ENCODE results near the gene ZNF219. TPM values are rescaled to one million over a fixed set of nuclear protein-coding genes. Genes with fewer than 3 reads are reported as not detected.
A peak's percentile ranks its signal among the peaks of the same experiment; 100 is the strongest.

Gene ZNF219
- total RNA-seq, 1 donor from 2014 or later: 31.9 TPM

GRCh38 chr14:21087294-21088091 lies 11.0 kb downstream of the ZNF219 start:
- Histone ChIP-seq H3K4me2 (ENCODE audit: low read length) (peak overlapping the region; percentile 31), H3K36me3 (ENCODE audit: insufficient read depth, low read length) (peaks cover 38% of the 10 kb centered on the region), H2AFZ (ENCODE audit: low read depth, low read length) (no peak overlapping the region), H4K20me1 (ENCODE audit: insufficient read depth, low read length) (peaks cover 44% of the 10 kb centered on the region), H3K4me3 (ENCODE audit: insufficient read depth, low read depth, low read length) (no peak overlapping the region), H3K27ac (ENCODE audit: low read depth, low read length) (peak overlapping the region; percentile 89), H3K27me3 (ENCODE audit: insufficient read depth, low read length) (no peaks in the 10 kb centered on the region), H3K9ac (ENCODE audit: low read length) (peak overlapping the region; percentile 68), H3K9me3 (ENCODE audit: insufficient read depth, low read depth, low read length) (no peaks in the 10 kb centered on the region), H3K4me1 (ENCODE audit: insufficient read depth, low read length) (peaks cover 28% of the 10 kb centered on the region), H3K79me2 (ENCODE audit: insufficient read depth, low read length) (no peaks in the 10 kb centered on the region)
- Mint-ChIP-seq H3K27ac (ENCODE audit: unreplicated experiment) (peak overlapping the region; percentile 92), H3K27me3 (ENCODE audit: low read depth, unreplicated experiment) (no peaks in the 10 kb centered on the region), H3K9me3 (ENCODE audit: unreplicated experiment) (no peaks in the 10 kb centered on the region), H3K4me1 (ENCODE audit: low read depth, unreplicated experiment) (peaks cover 36% of the 10 kb centered on the region), H3K4me3 (ENCODE audit: unreplicated experiment) (no peak overlapping the region), H3K36me3 (ENCODE audit: low read depth, unreplicated experiment) (peaks cover 37% of the 10 kb centered on the region)
- FAIRE-seq (peak; percentile 90), DNase-seq (ENCODE audit: low read depth) (peak; percentile 93)
- TF ChIP-seq CTCF (IDR thresholded peaks at IDR 0.05; ENCODE audit: insufficient read depth, low read depth, low read length) (no peak), EZH2 (IDR thresholded peaks at IDR 0.05; ENCODE audit: insufficient read depth, low read length) (no peak)

- Histone ChIP-seq H3K9me3 (ENCODE audit: insufficient read depth, low read depth, low read length) (no peaks in the 10 kb centered on the region), H3K4me3 (ENCODE audit: insufficient read depth, low read depth, low read length) (no peak overlapping the region), H3K27me3 (ENCODE audit: insufficient read depth, low read length) (no peaks in the 10 kb centered on the region), H3K4me2 (ENCODE audit: low read length) (peak overlapping the region; percentile 31), H3K4me1 (ENCODE audit: insufficient read depth, low read length) (peaks cover 28% of the 10 kb centered on the region), H2AFZ (ENCODE audit: low read depth, low read length) (no peak overlapping the region), H3K9ac (ENCODE audit: low read length) (peak overlapping the region; percentile 68), H4K20me1 (ENCODE audit: insufficient read depth, low read length) (peaks cover 50% of the 10 kb centered on the region), H3K27ac (ENCODE audit: low read depth, low read length) (peak overlapping the region; percentile 89), H3K36me3 (ENCODE audit: insufficient read depth, low read length) (peaks cover 40% of the 10 kb centered on the region), H3K79me2 (ENCODE audit: insufficient read depth, low read length) (no peaks in the 10 kb centered on the region)
- Mint-ChIP-seq H3K4me3 (ENCODE audit: unreplicated experiment) (peak overlapping the region; percentile 28), H3K27ac (ENCODE audit: unreplicated experiment) (peak overlapping the region; percentile 85), H3K27me3 (ENCODE audit: low read depth, unreplicated experiment) (no peaks in the 10 kb centered on the region), H3K4me1 (ENCODE audit: low read depth, unreplicated experiment) (peaks cover 36% of the 10 kb centered on the region), H3K9me3 (ENCODE audit: unreplicated experiment) (no peaks in the 10 kb centered on the region), H3K36me3 (ENCODE audit: low read depth, unreplicated experiment) (peaks cover 41% of the 10 kb centered on the region)
- DNase-seq (ENCODE audit: low read depth) (no peak), FAIRE-seq (no peak)
- TF ChIP-seq EZH2 (IDR thresholded peaks at IDR 0.05; ENCODE audit: insufficient read depth, low read length): no peak
- TF ChIP-seq CTCF (IDR thresholded peaks at IDR 0.05; ENCODE audit: insufficient read depth, low read depth, low read length): no peak
Observed at GRCh38 chr14:21086908-21087293, 11.6 kb downstream of the ZNF219 start.
